H9 (cell line): Measurements from ENCODE around the gene THRB. TPM values are rescaled to one million over a fixed set of nuclear protein-coding genes. Genes with fewer than 3 reads are reported as not detected.

Experiments used
- DNase-seq: peaks from one replicate; pipeline ENCODE4 v3.0.0-alpha.2; 2017
- H2AFZ ChIP-seq: one replicate; pipeline ENCODE4 v1.6.1; 2013; ENCODE audit warnings: mild to moderate bottlenecking, low read length, control low read depth, moderate library complexity
- H2AK5ac ChIP-seq: 2 replicates; pipeline ENCODE4 v1.6.1; 2013; ENCODE audit warnings: low read length, control low read depth, mixed read lengths; ENCODE audit not compliant: insufficient read length
- H2BK120ac ChIP-seq: one replicate; pipeline ENCODE4 v1.6.1; 2013; ENCODE audit warnings: low read depth, mild to moderate bottlenecking, low read length, control low read depth, inconsistent platforms; ENCODE audit not compliant: poor library complexity, severe bottlenecking
- H2BK12ac ChIP-seq: 2 replicates; pipeline ENCODE4 v1.6.1; 2013; ENCODE audit warnings: low read length, control low read depth, mixed read lengths, low read depth; ENCODE audit not compliant: insufficient read length
- H2BK15ac ChIP-seq: 2 replicates; pipeline ENCODE4 v1.6.1; 2013; ENCODE audit warnings: low read depth, low read length, control low read depth
- H2BK20ac ChIP-seq: one replicate; pipeline ENCODE4 v1.6.1; 2013; ENCODE audit warnings: low read depth, mild to moderate bottlenecking, low read length, control low read depth, inconsistent platforms; ENCODE audit not compliant: poor library complexity, severe bottlenecking
- H2BK5ac ChIP-seq: 2 replicates; pipeline ENCODE4 v1.6.1; 2013; ENCODE audit warnings: low read length, control low read depth, mixed read lengths; ENCODE audit not compliant: insufficient read length
- H3K14ac ChIP-seq: 2 replicates; pipeline ENCODE4 v1.6.1; 2013; ENCODE audit warnings: low read length, control low read depth; ENCODE audit not compliant: insufficient read depth
- H3K18ac ChIP-seq: 2 replicates; pipeline ENCODE4 v1.6.1; 2013; ENCODE audit warnings: low read depth, mild to moderate bottlenecking, mixed read lengths, low read length, control low read depth; ENCODE audit not compliant: insufficient read length
- H3K23ac ChIP-seq: 2 replicates; pipeline ENCODE4 v1.6.1; 2013; ENCODE audit warnings: low read length, control low read depth, mixed read lengths, low read depth; ENCODE audit not compliant: insufficient read length
- H3K23me2 ChIP-seq: 2 replicates; pipeline ENCODE4 v1.6.1; 2013; ENCODE audit warnings: low read depth, mild to moderate bottlenecking, mixed read lengths, low read length, control low read depth; ENCODE audit not compliant: insufficient read length, poor library complexity, severe bottlenecking
- H3K27ac ChIP-seq: 2 replicates; pipeline ENCODE4 v1.5.1; 2013; ENCODE audit warnings: low read length, control low read depth, mixed read lengths, low read depth; ENCODE audit not compliant: insufficient read length
- H3K27me3 ChIP-seq: 2 replicates; pipeline ENCODE4 v1.6.1; 2013; ENCODE audit warnings: low read length, control low read depth, inconsistent platforms; ENCODE audit not compliant: insufficient read depth
- H3K4ac ChIP-seq: 2 replicates; pipeline ENCODE4 v1.6.1; 2013; ENCODE audit warnings: low read depth, mild to moderate bottlenecking, control low read depth, inconsistent platforms, low read length, moderate library complexity
- H3K4me1 ChIP-seq: 2 replicates; pipeline ENCODE4 v1.6.1; 2013; ENCODE audit warnings: low read length, control low read depth, inconsistent platforms; ENCODE audit not compliant: insufficient read depth
- H3K4me2 ChIP-seq: 2 replicates; pipeline ENCODE4 v1.6.1; 2013; ENCODE audit warnings: low read length, control low read depth, mixed read lengths; ENCODE audit not compliant: insufficient read length, insufficient read depth
- H3K56ac ChIP-seq: 2 replicates; pipeline ENCODE4 v1.6.1; 2013; ENCODE audit warnings: low read depth, mild to moderate bottlenecking, mixed read lengths, low read length, control low read depth; ENCODE audit not compliant: insufficient read length
- H3K79me1 ChIP-seq: 2 replicates; pipeline ENCODE4 v1.6.1; 2013; ENCODE audit warnings: low read depth, mild to moderate bottlenecking, moderate library complexity, low read length, control low read depth, inconsistent platforms; ENCODE audit not compliant: insufficient read depth, poor library complexity, severe bottlenecking
- H3K79me2 ChIP-seq: 2 replicates; pipeline ENCODE4 v1.6.1; 2013; ENCODE audit warnings: low read length, control low read depth, inconsistent platforms; ENCODE audit not compliant: insufficient read depth
- H3K9ac ChIP-seq: 2 replicates; pipeline ENCODE4 v1.6.1; 2013; ENCODE audit warnings: low read length, control low read depth, mixed read lengths; ENCODE audit not compliant: insufficient read length; ENCODE audit errors: extremely low read depth
- H3K9me3 ChIP-seq: one replicate; pipeline ENCODE4 v1.6.1; 2013; ENCODE audit warnings: low read depth, low read length, inconsistent platforms; ENCODE audit not compliant: control insufficient read depth
- H3T11ph ChIP-seq: one replicate; pipeline ENCODE4 v1.6.1; 2013; ENCODE audit warnings: mild to moderate bottlenecking, low read length, control low read depth, inconsistent platforms
- H4K20me1 ChIP-seq: one replicate; pipeline ENCODE4 v1.6.1; 2013; ENCODE audit not compliant: control insufficient read depth, insufficient read length, insufficient read depth
- H4K5ac ChIP-seq: 2 replicates; pipeline ENCODE4 v1.6.1; 2013; ENCODE audit warnings: low read depth, mild to moderate bottlenecking, mixed read lengths, low read length, control low read depth; ENCODE audit not compliant: insufficient read length
- H4K8ac ChIP-seq: replicated peaks from 2 replicates; pipeline ENCODE4 v1.6.1; 2013; ENCODE audit warnings: low read length, control low read depth, mixed read lengths, low read depth; ENCODE audit not compliant: insufficient read length
- H4K91ac ChIP-seq: 2 replicates; pipeline ENCODE4 v1.6.1; 2013; ENCODE audit warnings: low read depth, mild to moderate bottlenecking, moderate library complexity, mixed read lengths, low read length, control low read depth; ENCODE audit not compliant: insufficient read length
- H3K27ac Mint-ChIP-seq, 3 experiments: 2 replicates in 2 of 3; 3 replicates in 1 of 3; pipeline ENCODE4 v1.8.0; 2020 to 2021; ENCODE audit warnings: mixed read lengths in 3 of 3, mild to moderate bottlenecking in 1 of 3, moderate library complexity in 1 of 3
- H3K27me3 Mint-ChIP-seq: 2 replicates; pipeline ENCODE4 v1.8.0; 2021; ENCODE audit warnings: low read depth, mild to moderate bottlenecking, moderate library complexity, mixed read lengths
- H3K36me3 Mint-ChIP-seq, 3 experiments: 2 replicates in 2 of 3; 3 replicates in 1 of 3; pipeline ENCODE4 v1.8.0; 2020 to 2021; ENCODE audit warnings: low read depth in 3 of 3, mixed read lengths in 3 of 3; ENCODE audit not compliant: insufficient read depth in 1 of 3
- H3K4me1 Mint-ChIP-seq, 2 experiments: 2 replicates each; pipeline ENCODE4 v1.8.0; 2020; ENCODE audit warnings: mixed read lengths in 2 of 2
- H3K4me3 Mint-ChIP-seq, 2 experiments: 2 replicates in 1 of 2; 3 replicates in 1 of 2; pipeline ENCODE4 v1.8.0; 2020 to 2021; ENCODE audit warnings: mild to moderate bottlenecking in 2 of 2, mixed read lengths in 2 of 2, moderate library complexity in 1 of 2
- H3K9me3 Mint-ChIP-seq, 2 experiments: 2 replicates in 1 of 2; 3 replicates in 1 of 2; pipeline ENCODE4 v1.8.0; 2020; ENCODE audit warnings: mild to moderate bottlenecking in 2 of 2, mixed read lengths in 2 of 2, moderate library complexity in 1 of 2
- WGBS: extraction: QIAGEN DNeasy Blood & Tissue Kit; methylation state at CpG from one replicate; pipeline ENCODE4 v1.1.7; 2013; ENCODE audit warnings: missing lambda C conversion rate, low lambda C conversion rate, mixed read lengths; ENCODE audit not compliant: insufficient read length; ENCODE audit errors: extremely low coverage; 5-methylcytosine and 5-hydroxymethylcytosine counted together
- total RNA-seq: library from RNA; stranded (reverse); gene quantifications from 2 replicates; pipeline ENCODE4 v1.2.1, GENCODE V29; 2021
- TF ChIP-seq, protein P1 (sequence below): fragments of 200-600 bp; sonication (generic); conservative IDR thresholded peaks from 3 replicates; pipeline ENCODE4 v1.8.0; 2021; ENCODE audit warnings: antibody characterized with exemption, mild to moderate bottlenecking

The THRB gene
- total RNA-seq, 1 experiment from 2014 or later = 8.6 TPM

- Histone ChIP-seq H3K23me2 (peaks cover 3% of the 10 kb centered on the region), H3K23ac (no peak overlapping the region), H4K91ac (no peak overlapping the region), H3K79me2 (no peaks in the 10 kb centered on the region), H2BK5ac (no peak overlapping the region), H3K9me3 (no peaks in the 10 kb centered on the region), H3K27me3 (no peaks in the 10 kb centered on the region), H3K4me2 (no peak overlapping the region), H2AK5ac (no peak overlapping the region), H3K4me1 (no peaks in the 10 kb centered on the region), H4K5ac (no peak overlapping the region), H4K20me1 (no peaks in the 10 kb centered on the region), H3K9ac (no peak overlapping the region), H3K4ac (no peak overlapping the region), H3K27ac (no peak overlapping the region), H3T11ph (no peak overlapping the region), H2BK12ac (no peak overlapping the region), H3K79me1 (no peaks in the 10 kb centered on the region), H2BK15ac (no peak overlapping the region), H3K56ac (no peak overlapping the region), H3K18ac (no peak overlapping the region), H3K14ac (no peak overlapping the region), H2AFZ (no peak overlapping the region), H2BK120ac (no peak overlapping the region), H2BK20ac (no peak overlapping the region), H4K8ac (no peak overlapping the region)
- Mint-ChIP-seq H3K4me1 (peaks cover 4 to 6% of the 10 kb centered on the region in 2 experiments; a peak in 3 of 4 replicates), H3K9me3 (no peaks in the 10 kb centered on the region), H3K27ac (no peak overlapping the region), H3K36me3 (no peaks in the 10 kb centered on the region), H3K4me3 (no peak overlapping the region), H3K27me3 (no peaks in the 10 kb centered on the region)
- TF ChIP-seq, protein P1, sequence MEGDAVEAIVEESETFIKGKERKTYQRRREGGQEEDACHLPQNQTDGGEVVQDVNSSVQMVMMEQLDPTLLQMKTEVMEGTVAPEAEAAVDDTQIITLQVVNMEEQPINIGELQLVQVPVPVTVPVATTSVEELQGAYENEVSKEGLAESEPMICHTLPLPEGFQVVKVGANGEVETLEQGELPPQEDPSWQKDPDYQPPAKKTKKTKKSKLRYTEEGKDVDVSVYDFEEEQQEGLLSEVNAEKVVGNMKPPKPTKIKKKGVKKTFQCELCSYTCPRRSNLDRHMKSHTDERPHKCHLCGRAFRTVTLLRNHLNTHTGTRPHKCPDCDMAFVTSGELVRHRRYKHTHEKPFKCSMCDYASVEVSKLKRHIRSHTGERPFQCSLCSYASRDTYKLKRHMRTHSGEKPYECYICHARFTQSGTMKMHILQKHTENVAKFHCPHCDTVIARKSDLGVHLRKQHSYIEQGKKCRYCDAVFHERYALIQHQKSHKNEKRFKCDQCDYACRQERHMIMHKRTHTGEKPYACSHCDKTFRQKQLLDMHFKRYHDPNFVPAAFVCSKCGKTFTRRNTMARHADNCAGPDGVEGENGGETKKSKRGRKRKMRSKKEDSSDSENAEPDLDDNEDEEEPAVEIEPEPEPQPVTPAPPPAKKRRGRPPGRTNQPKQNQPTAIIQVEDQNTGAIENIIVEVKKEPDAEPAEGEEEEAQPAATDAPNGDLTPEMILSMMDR = no peak
- no peak for DNase-seq
- WGBS = no CpG with 5 or more reads among the region's 5 CpGs
Observed at GRCh38 chr3:24435584-24435983, 59.1 kb downstream of the THRB start.
